NCI-H2196 (cell line): ENCODE measurements around the gene BCL7B.
"Not testable (repeated sequence)": the region's sequence is repeated elsewhere in the genome, so short reads cannot be mapped to it uniquely, and the experiment has no call there.

ENCODE experiments used
- DNase-seq: peaks from one replicate; lab custom pipeline; 2025; ENCODE audit not compliant: unreplicated experiment; lab: John Stamatoyannopoulos, UW

Gene BCL7B

DNA sequence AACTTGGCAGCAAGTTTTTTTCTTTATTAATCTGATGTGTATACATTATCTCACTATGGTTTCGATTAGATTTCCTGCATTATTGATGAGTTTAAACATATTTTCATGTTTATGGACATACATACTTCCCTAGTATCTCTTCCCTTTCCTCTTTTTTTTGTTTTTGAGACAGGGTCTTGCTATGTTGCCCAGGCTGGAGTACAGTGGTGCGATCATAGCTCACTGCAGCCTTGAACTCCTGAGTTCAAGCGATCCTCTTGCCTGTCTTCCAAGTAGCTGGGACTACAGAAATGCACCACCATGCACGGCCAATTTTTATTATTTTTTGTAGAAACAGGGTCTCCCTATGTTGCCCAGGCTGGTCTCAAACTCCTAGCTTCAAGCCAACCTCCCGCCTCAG, 54.3 kb downstream of the BCL7B start:
- no peak for DNase-seq

DNA sequence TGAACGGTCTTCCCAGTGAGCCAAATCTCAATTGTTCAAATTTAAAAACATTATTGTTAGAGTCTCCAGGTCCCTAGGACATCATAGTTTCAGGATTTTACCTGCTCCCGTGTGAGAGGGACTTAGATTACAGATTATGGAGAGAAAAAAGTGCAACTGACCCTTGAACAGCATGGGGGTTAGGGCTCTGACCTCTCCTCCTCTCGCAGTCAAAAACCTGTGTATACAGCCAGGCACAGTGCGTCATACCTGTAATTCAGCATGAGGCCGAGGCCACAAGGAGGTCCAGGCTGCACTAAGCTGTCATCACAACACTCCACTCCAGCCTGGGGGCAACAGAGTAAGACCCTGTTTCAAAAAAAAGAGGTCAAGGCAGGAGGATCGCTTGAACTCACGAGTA, 60.9 kb downstream of the BCL7B start:
- DNase-seq: no peak

DNA sequence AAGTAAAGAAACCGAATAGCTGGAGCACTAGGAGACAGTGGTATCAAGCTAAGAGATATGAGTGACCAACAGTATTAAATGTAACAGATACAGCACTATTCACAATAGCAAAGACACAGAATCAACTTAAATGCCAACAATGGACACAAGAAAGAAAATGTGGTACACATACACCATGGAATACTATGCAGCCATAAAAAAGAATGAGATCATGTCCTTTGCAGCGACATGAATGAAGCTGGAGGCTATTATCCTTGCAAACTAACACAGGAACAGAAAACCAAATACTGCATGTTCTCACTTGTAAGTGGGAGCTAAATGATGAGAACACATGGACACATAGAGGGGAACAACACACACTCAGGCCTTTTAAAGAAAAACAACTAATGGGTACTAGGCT, 62.0 kb downstream of the BCL7B start:
- DNase-seq: not testable (repeated sequence)

DNA sequence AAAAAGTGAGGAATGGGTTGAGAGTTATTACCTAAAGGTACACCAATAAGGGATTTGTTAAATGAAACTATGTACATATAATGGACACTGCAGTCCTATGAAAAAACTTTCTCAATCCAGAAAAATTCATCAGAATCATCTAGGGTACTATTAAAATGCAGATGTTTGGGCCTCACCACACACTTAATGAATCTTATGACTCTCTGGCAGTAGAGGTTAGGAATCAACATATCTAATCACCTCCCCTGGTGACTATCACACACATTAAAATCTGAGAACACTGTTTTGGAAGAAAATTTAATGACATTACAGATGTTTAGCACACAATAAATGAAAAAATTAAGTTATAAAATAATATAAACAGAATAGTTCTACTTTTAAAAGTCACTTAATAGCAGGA, 67.5 kb downstream of the BCL7B start:
- no peak for DNase-seq

DNA sequence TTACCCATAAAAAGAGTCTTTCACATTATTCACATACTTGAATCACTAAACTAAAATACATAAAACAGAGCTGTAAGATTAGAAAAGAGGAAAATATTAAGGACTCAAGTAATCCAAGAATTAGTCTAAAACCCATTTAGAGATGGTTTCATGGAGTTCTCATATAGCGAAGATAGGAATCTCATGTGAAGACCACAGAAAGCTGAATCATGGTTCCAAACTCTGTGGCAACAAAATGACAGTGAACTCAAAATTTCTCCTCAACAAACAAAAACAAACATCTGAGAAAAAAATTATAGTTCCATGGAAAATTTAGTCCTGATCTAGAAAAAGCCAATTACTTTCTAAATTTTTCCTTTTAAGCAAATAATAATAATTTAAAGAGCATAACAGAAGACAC, 70.0 kb downstream of the BCL7B start:
- no peak for DNase-seq
